Fibroblast of lung (primary cell): ENCODE results near the gene XPR1. TPM values are rescaled to one million over a fixed set of nuclear protein-coding genes. Genes with fewer than 3 reads are reported as not detected.

ENCODE experiments used
- DNase-seq, 2 donors: peaks; one replicate each; pipeline versions ENCODE4 v3.0.0 to v3.0.0-alpha.2; 2010; ENCODE audit warnings: low read depth in 2 of 2
- H2AFZ ChIP-seq: 2 replicates; pipeline ENCODE4 v1.5.1; 2012; ENCODE audit warnings: low read length, control low read depth, inconsistent platforms
- H3K27ac ChIP-seq: 2 replicates; pipeline ENCODE4 v1.5.1; 2011; ENCODE audit warnings: low read length, control low read depth; ENCODE audit not compliant: insufficient read depth
- H3K27me3 ChIP-seq: 2 replicates; pipeline ENCODE4 v1.5.1; 2011; ENCODE audit warnings: mild to moderate bottlenecking, low read length; ENCODE audit not compliant: control insufficient read depth, insufficient read depth
- H3K36me3 ChIP-seq: 2 replicates; pipeline ENCODE4 v1.5.1; 2011; ENCODE audit warnings: low read length; ENCODE audit not compliant: control insufficient read depth, insufficient read depth
- H3K4me1 ChIP-seq: 2 replicates; pipeline ENCODE4 v1.5.1; 2011; ENCODE audit warnings: low read length; ENCODE audit not compliant: control insufficient read depth, insufficient read depth; ENCODE audit errors: extremely low read depth
- H3K4me2 ChIP-seq: 2 replicates; pipeline ENCODE4 v1.5.1; 2011; ENCODE audit warnings: low read length, control low read depth; ENCODE audit not compliant: insufficient read depth; ENCODE audit errors: extremely low read depth
- H3K4me3 ChIP-seq, 4 experiments: fragments of 200-600 bp in 1 of 4; sonication (generic) in 1 of 4; replicated peaks in 1 of 4; 2 replicates each; pipeline ENCODE4 v1.5.1; 2011 to 2016; ENCODE audit warnings: low read length in 4 of 4, low read depth in 3 of 4, mild to moderate bottlenecking in 3 of 4, control low read depth in 2 of 4, inconsistent platforms in 1 of 4, mixed read lengths in 1 of 4; ENCODE audit not compliant: insufficient read depth in 1 of 4; ENCODE audit errors: control extremely low read depth in 1 of 4
- H3K79me2 ChIP-seq: 2 replicates; pipeline ENCODE4 v1.5.1; 2012; ENCODE audit warnings: mild to moderate bottlenecking, low read length, inconsistent platforms; ENCODE audit not compliant: control insufficient read depth, insufficient read depth
- H3K9ac ChIP-seq: 2 replicates; pipeline ENCODE4 v1.5.1; 2011; ENCODE audit warnings: mild to moderate bottlenecking, low read length, control low read depth; ENCODE audit not compliant: insufficient read depth
- H3K9me3 ChIP-seq: 2 replicates; pipeline ENCODE4 v1.5.1; 2012; ENCODE audit warnings: low read depth, low read length; ENCODE audit not compliant: control insufficient read depth, insufficient read depth
- H4K20me1 ChIP-seq: 2 replicates; pipeline ENCODE4 v1.5.1; 2011; ENCODE audit warnings: low read length; ENCODE audit not compliant: control insufficient read depth, insufficient read depth; ENCODE audit errors: extremely low read depth
- EZH2 ChIP-seq: IDR thresholded peaks from 2 replicates; pipeline ENCODE4 v1.5.1; 2012; ENCODE audit warnings: low read length, control low read depth, mild to moderate bottlenecking; ENCODE audit errors: missing control alignments
- polyA plus RNA-seq, 2 donors: library from polyadenylated mRNA; depleted of rRNA in 1 of 2; stranded (reverse) in 1 of 2; unstranded in 1 of 2; fragments of >200 nt; gene quantifications; 2 replicates each; pipeline ENCODE4 v1.2.1, GENCODE V29; 2011 to 2012; ENCODE audit warnings: missing spikeins in 1 of 2
- total RNA-seq: library from RNA; depleted of rRNA; stranded (reverse); fragments of >200 nt; gene quantifications from 2 replicates; pipeline ENCODE4 v1.2.1, GENCODE V29; 2014
- TF ChIP-seq, protein P1 (sequence below), 2 donors: IDR thresholded peaks in 1 of 2; conservative IDR thresholded peaks in 1 of 2; 1 replicate in 1 of 2; 2 replicates in 1 of 2; pipeline ENCODE4 v1.5.1; 2011 to 2012; ENCODE audit warnings: low read length in 2 of 2, control low read depth in 1 of 2, inconsistent platforms in 1 of 2, low read depth in 1 of 2, mild to moderate bottlenecking in 1 of 2

The XPR1 gene
- total and polyA plus RNA-seq, 2 donors (not counting 1 experiment from before 2014, with no cell fraction given): 18.4 to 31.5 TPM

DNA sequence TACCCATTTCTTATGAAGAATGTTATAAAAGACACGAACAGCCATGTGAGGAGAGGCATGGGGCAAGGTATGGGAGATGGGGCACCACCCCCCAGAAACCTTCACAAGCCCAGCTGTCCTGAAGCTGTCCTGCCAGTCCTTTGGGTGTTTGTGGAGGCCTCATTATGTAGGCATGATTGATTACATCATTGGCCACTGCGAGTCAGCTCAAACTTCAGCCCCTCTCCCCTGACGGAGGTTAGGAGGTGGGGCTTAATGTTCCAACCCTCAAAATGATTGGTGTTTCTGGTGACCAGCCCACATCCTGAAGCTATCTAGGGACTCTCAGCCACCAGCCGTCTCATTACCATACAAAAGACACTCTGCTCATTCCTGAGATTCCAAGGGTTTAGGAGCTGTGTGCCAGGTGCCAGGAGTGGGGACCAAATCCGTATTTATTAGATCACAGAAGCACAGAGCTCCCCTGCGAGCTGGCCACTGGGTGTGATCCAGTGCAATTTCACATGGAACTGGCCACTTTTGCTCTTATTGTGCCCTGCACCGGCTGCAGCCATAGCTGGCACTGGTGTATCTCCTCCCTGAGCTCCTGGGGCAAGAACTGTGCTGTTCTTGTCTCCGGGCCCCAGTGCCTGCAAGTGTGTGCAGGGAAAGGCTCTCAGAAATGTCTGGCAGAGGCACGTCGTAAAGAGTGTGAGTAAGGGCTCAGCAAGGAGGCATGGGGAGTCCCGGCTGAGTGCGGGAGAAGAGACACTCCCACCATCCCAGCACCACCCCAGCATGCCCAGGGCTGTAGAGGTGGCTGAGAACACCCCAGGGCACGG is 291.4 kb downstream of the XPR1 start:
- Histone ChIP-seq H3K36me3 (no peaks in the 10 kb centered on the region), H3K4me2 (no peak overlapping the region), H3K9me3 (no peaks in the 10 kb centered on the region), H3K4me1 (peaks cover 2% of the 10 kb centered on the region), H3K4me3 (no peak overlapping the region), H3K79me2 (no peaks in the 10 kb centered on the region), H4K20me1 (no peaks in the 10 kb centered on the region), H3K27ac (no peak overlapping the region), H2AFZ (no peak overlapping the region), H3K27me3 (no peaks in the 10 kb centered on the region), H3K9ac (no peak overlapping the region)
- peak; percentile 6 to 45 for DNase-seq
- TF ChIP-seq, protein P1, sequence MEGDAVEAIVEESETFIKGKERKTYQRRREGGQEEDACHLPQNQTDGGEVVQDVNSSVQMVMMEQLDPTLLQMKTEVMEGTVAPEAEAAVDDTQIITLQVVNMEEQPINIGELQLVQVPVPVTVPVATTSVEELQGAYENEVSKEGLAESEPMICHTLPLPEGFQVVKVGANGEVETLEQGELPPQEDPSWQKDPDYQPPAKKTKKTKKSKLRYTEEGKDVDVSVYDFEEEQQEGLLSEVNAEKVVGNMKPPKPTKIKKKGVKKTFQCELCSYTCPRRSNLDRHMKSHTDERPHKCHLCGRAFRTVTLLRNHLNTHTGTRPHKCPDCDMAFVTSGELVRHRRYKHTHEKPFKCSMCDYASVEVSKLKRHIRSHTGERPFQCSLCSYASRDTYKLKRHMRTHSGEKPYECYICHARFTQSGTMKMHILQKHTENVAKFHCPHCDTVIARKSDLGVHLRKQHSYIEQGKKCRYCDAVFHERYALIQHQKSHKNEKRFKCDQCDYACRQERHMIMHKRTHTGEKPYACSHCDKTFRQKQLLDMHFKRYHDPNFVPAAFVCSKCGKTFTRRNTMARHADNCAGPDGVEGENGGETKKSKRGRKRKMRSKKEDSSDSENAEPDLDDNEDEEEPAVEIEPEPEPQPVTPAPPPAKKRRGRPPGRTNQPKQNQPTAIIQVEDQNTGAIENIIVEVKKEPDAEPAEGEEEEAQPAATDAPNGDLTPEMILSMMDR (conservative IDR thresholded peaks at IDR 0.05 in 1 of 2, IDR thresholded peaks at IDR 0.05 in 1 of 2; ENCODE audit: low read depth in 1 of 2, low read length in 2 of 2): no peak
- TF ChIP-seq EZH2: no peak

DNA sequence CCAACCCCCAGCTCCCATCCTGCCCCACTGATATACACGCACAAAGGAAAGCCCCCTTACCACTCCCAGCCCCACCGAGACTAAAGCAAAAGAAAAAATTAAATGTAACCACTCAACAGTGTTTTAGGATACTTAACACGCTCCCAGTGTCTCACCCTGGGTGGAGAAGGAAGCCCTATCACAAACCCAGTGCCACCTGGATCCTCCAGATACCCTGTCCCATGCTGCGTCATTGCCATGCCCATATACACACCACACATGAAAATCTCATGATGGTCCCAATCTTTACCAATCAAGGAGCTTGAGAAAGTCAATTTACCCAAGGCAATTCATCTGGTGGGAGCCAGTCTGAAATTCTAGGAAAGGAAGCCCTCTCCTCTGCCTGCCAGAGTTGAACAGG is 292.1 kb downstream of the XPR1 start:
- no peaks in the 10 kb centered on the region for H3K36me3 ChIP-seq
- DNase-seq: no peak
- H3K9me3 ChIP-seq: no peaks in the 10 kb centered on the region
- no peak overlapping the region for H3K4me2 ChIP-seq
- no peaks in the 10 kb centered on the region for H3K79me2 ChIP-seq
- H3K27ac ChIP-seq: no peak overlapping the region
- no peaks in the 10 kb centered on the region for H4K20me1 ChIP-seq
- H2AFZ ChIP-seq: no peak overlapping the region
- no peak overlapping the region for H3K9ac ChIP-seq
- no peaks in the 10 kb centered on the region for H3K27me3 ChIP-seq
- H3K4me1 ChIP-seq: peaks cover 2% of the 10 kb centered on the region
- TF ChIP-seq, protein P1 (conservative IDR thresholded peaks at IDR 0.05 in 1 of 2, IDR thresholded peaks at IDR 0.05 in 1 of 2; ENCODE audit: low read depth in 1 of 2, low read length in 2 of 2): no peak
- no peak for TF ChIP-seq EZH2
- no peak overlapping the region for H3K4me3 ChIP-seq

DNA sequence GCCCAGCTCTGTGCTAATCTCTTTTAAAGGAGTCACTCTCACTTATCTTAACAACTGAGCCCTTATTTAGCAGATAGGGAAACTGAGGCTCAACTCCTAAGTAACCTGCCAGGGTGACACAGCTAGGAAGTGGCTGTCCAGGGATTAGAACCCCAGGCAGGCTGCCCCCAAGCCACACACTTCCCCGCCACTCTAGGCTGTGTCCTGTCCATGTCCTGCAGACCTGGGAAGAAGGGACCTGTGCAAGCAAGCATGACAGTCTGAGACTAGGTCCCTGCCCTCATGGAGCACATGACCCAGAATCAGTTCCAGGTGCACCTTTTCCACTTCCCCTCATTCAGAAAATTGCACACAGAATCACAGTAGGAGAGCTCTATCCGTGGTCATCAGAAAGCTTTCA is 293.1 kb downstream of the XPR1 start:
- H2AFZ ChIP-seq: no peak overlapping the region
- no peaks in the 10 kb centered on the region for H3K79me2 ChIP-seq
- no peak overlapping the region for H3K4me2 ChIP-seq
- TF ChIP-seq EZH2: no peak
- no peaks in the 10 kb centered on the region for H3K36me3 ChIP-seq
- H4K20me1 ChIP-seq: no peaks in the 10 kb centered on the region
- peaks cover 2% of the 10 kb centered on the region for H3K4me1 ChIP-seq
- no peak overlapping the region for H3K4me3 ChIP-seq
- H3K9me3 ChIP-seq: no peaks in the 10 kb centered on the region
- DNase-seq: no peak
- no peaks in the 10 kb centered on the region for H3K27me3 ChIP-seq
- H3K27ac ChIP-seq: no peak overlapping the region
- no peak overlapping the region for H3K9ac ChIP-seq
